ENCODE measurements around the gene OPRM1.

OPRM1 gene

DNA sequence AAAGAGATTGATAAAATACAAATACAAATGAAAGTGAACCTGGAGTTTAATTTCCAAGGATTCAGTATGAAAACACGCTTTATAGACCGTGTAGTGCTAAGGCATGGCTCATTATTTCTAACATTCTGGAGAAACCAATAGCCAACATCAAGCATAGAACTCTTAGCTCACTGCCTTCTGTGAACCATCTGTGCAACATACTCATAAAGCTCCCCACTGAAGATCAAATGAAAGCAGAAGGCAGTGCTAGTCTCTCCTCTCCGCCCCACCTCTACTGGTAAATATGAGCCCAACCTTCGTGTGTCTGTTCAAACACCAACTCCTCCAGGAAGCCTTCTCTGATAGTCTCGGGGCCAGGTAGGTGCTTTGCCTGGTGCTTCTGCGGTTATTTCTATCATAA lies 163.9 kb downstream of the OPRM1 start:
- Histone ChIP-seq H4K20me1 (ENCODE audit: control insufficient read depth, insufficient read depth, low read depth, low read length) (no peaks in the 10 kb centered on the region), H3K4me2 (ENCODE audit: low read length) (no peak overlapping the region), H3K4me3 (ENCODE audit: low read length) (no peak overlapping the region), H3K9me3 (ENCODE audit: control insufficient read depth, insufficient read depth, low read length) (no peaks in the 10 kb centered on the region), H3K4me1 (ENCODE audit: control insufficient read depth, low read length) (no peaks in the 10 kb centered on the region), H3K79me2 (ENCODE audit: control insufficient read depth, low read length) (no peaks in the 10 kb centered on the region), H3K9me2 (replicated peaks; ENCODE audit: control insufficient read depth, low read length) (no peaks in the 10 kb centered on the region), H3F3A (ENCODE audit: control insufficient read depth, insufficient read depth) (no peaks in the 10 kb centered on the region), H3K36me3 (ENCODE audit: control insufficient read depth, low read length) (no peaks in the 10 kb centered on the region), H3K27ac (ENCODE audit: low read depth, low read length) (no peak overlapping the region), H3K27me3 (ENCODE audit: control insufficient read depth, low read length) (no peaks in the 10 kb centered on the region)
- TF ChIP-seq, protein P1, sequence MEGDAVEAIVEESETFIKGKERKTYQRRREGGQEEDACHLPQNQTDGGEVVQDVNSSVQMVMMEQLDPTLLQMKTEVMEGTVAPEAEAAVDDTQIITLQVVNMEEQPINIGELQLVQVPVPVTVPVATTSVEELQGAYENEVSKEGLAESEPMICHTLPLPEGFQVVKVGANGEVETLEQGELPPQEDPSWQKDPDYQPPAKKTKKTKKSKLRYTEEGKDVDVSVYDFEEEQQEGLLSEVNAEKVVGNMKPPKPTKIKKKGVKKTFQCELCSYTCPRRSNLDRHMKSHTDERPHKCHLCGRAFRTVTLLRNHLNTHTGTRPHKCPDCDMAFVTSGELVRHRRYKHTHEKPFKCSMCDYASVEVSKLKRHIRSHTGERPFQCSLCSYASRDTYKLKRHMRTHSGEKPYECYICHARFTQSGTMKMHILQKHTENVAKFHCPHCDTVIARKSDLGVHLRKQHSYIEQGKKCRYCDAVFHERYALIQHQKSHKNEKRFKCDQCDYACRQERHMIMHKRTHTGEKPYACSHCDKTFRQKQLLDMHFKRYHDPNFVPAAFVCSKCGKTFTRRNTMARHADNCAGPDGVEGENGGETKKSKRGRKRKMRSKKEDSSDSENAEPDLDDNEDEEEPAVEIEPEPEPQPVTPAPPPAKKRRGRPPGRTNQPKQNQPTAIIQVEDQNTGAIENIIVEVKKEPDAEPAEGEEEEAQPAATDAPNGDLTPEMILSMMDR (IDR thresholded peaks at IDR 0.05; ENCODE audit: low read depth, low read length, poor library complexity, severe bottlenecking), result no peak
- no peak for TF ChIP-seq EZH2phosphoT487 (IDR thresholded peaks at IDR 0.05; ENCODE audit: borderline replicate concordance, low read length)

DNA sequence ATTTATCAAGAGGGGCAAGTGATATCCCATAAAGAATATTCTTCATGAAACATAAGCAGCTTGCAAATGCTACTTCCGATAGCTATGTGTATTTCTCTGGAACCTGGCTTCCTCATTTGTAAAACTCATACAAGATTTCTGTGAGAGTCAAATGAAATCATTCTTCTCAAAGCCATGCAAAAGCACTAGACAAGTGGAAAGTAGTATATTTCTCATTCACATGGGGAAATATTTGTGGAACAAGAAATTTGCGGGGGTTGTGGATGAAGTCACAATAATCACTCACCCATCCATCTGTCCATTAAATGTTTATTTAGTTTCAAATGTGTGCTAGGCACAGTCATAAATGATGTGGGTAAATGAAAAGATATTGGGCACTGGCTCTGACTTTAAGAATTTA lies 167.1 kb downstream of the OPRM1 start:
- H3K4me1 ChIP-seq (ENCODE audit: control insufficient read depth, low read length), result no peaks in the 10 kb centered on the region
- TF ChIP-seq, protein P1 (IDR thresholded peaks at IDR 0.05; ENCODE audit: low read depth, low read length, poor library complexity, severe bottlenecking), result no peak
- TF ChIP-seq EZH2phosphoT487 (IDR thresholded peaks at IDR 0.05; ENCODE audit: borderline replicate concordance, low read length), result no peak
- no peak overlapping the region for H3K4me2 ChIP-seq (ENCODE audit: low read length)
- H3K27ac ChIP-seq (ENCODE audit: low read depth, low read length), result no peak overlapping the region
- no peaks in the 10 kb centered on the region for H4K20me1 ChIP-seq (ENCODE audit: control insufficient read depth, insufficient read depth, low read depth, low read length)
- no peaks in the 10 kb centered on the region for H3K36me3 ChIP-seq (ENCODE audit: control insufficient read depth, low read length)
- H3K4me3 ChIP-seq (ENCODE audit: low read length), result no peak overlapping the region
- no peaks in the 10 kb centered on the region for H3K27me3 ChIP-seq (ENCODE audit: control insufficient read depth, low read length)
- no peaks in the 10 kb centered on the region for H3F3A ChIP-seq (ENCODE audit: control insufficient read depth, insufficient read depth)
- H3K9me3 ChIP-seq (ENCODE audit: control insufficient read depth, insufficient read depth, low read length), result no peaks in the 10 kb centered on the region
- H3K79me2 ChIP-seq (ENCODE audit: control insufficient read depth, low read length), result no peaks in the 10 kb centered on the region
- H3K9me2 ChIP-seq (replicated peaks; ENCODE audit: control insufficient read depth, low read length), result no peaks in the 10 kb centered on the region

- H3K9me3 ChIP-seq (ENCODE audit: control insufficient read depth, insufficient read depth, low read length), result no peaks in the 10 kb centered on the region
- H3K36me3 ChIP-seq (ENCODE audit: control insufficient read depth, low read length), result no peaks in the 10 kb centered on the region
- no peak for TF ChIP-seq EZH2phosphoT487 (IDR thresholded peaks at IDR 0.05; ENCODE audit: borderline replicate concordance, low read length)
- TF ChIP-seq, protein P1 (IDR thresholded peaks at IDR 0.05; ENCODE audit: low read depth, low read length, poor library complexity, severe bottlenecking), result no peak
These were observed 168.0 kb downstream of the OPRM1 start for GRCh38 chr6:154206996-154207395.

DNA sequence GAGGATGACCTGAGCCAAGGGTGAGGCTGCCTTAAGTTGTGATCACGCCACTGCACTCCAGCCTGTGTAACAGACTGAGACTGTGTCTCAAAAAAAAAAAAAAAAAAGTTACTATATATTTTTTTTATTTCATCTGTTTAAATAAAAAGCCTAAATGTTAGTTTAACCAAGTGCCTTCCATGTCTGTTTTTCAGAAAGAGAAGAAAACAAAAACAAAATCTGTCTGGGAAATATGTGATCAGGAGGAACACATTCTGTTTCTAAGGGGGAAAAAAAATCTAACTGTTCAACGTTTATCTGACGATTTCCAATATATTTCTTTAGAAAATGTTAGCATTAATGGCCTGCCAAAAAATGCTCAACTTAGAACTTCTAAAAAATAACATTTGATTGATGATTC lies 170.5 kb downstream of the OPRM1 start:
- Histone ChIP-seq H3K27ac (ENCODE audit: low read depth, low read length) (no peak overlapping the region), H3K4me1 (ENCODE audit: control insufficient read depth, low read length) (no peaks in the 10 kb centered on the region), H3K4me3 (ENCODE audit: low read length) (no peak overlapping the region), H3K36me3 (ENCODE audit: control insufficient read depth, low read length) (no peaks in the 10 kb centered on the region), H3K27me3 (ENCODE audit: control insufficient read depth, low read length) (no peaks in the 10 kb centered on the region), H3K79me2 (ENCODE audit: control insufficient read depth, low read length) (no peaks in the 10 kb centered on the region), H3F3A (ENCODE audit: control insufficient read depth, insufficient read depth) (no peaks in the 10 kb centered on the region), H3K9me2 (replicated peaks; ENCODE audit: control insufficient read depth, low read length) (no peaks in the 10 kb centered on the region), H3K4me2 (ENCODE audit: low read length) (no peak overlapping the region), H4K20me1 (ENCODE audit: control insufficient read depth, insufficient read depth, low read depth, low read length) (no peaks in the 10 kb centered on the region), H3K9me3 (ENCODE audit: control insufficient read depth, insufficient read depth, low read length) (no peaks in the 10 kb centered on the region)
- TF ChIP-seq, protein P1 (IDR thresholded peaks at IDR 0.05; ENCODE audit: low read depth, low read length, poor library complexity, severe bottlenecking), result no peak
- TF ChIP-seq EZH2phosphoT487 (IDR thresholded peaks at IDR 0.05; ENCODE audit: borderline replicate concordance, low read length), result no peak

More at GRCh38 chr6:154206996-154207395, 168.0 kb downstream of the OPRM1 start:
- no peak overlapping the region for H3K4me2 ChIP-seq (ENCODE audit: low read length)
- no peaks in the 10 kb centered on the region for H3K9me2 ChIP-seq (replicated peaks; ENCODE audit: control insufficient read depth, low read length)
- H3F3A ChIP-seq (ENCODE audit: control insufficient read depth, insufficient read depth), result no peaks in the 10 kb centered on the region
- H4K20me1 ChIP-seq (ENCODE audit: control insufficient read depth, insufficient read depth, low read depth, low read length), result no peaks in the 10 kb centered on the region
- no peaks in the 10 kb centered on the region for H3K27me3 ChIP-seq (ENCODE audit: control insufficient read depth, low read length)
- no peaks in the 10 kb centered on the region for H3K79me2 ChIP-seq (ENCODE audit: control insufficient read depth, low read length)
- no peak overlapping the region for H3K27ac ChIP-seq (ENCODE audit: low read depth, low read length)
- H3K4me3 ChIP-seq (ENCODE audit: low read length), result no peak overlapping the region
- no peaks in the 10 kb centered on the region for H3K4me1 ChIP-seq (ENCODE audit: control insufficient read depth, low read length)
